Neural cell (in vitro differentiated cells): ENCODE measurements around the gene CCDC124. TPM values are rescaled to one million over a fixed set of nuclear protein-coding genes. Genes with fewer than 3 reads are reported as not detected.

ENCODE experiments used
- H2AFZ ChIP-seq: fragments of 200-600, 300-800 bp; sonication (generic), shearing (Covaris generic); 2 replicates; pipeline ENCODE4 v1.6.0; 2014; ENCODE audit warnings: low read depth, mild to moderate bottlenecking, antibody characterized with exemption, low read length, moderate library complexity
- H3F3A ChIP-seq: fragments of 200-600 bp; shearing (Covaris generic); 2 replicates; pipeline ENCODE4 v1.6.1; 2016; ENCODE audit warnings: mild to moderate bottlenecking, moderate library complexity, mixed read lengths, antibody characterized with exemption, low read length; ENCODE audit not compliant: insufficient read depth, poor library complexity, severe bottlenecking
- H3K27ac ChIP-seq: fragments of 200-600, 300-800 bp; sonication (generic), shearing (Covaris generic); 2 replicates; pipeline ENCODE4 v1.5.1; 2014; ENCODE audit warnings: mild to moderate bottlenecking, low read length, moderate library complexity
- H3K27me3 ChIP-seq: fragments of 300-800, 200-600 bp; sonication (generic), shearing (Covaris generic); 2 replicates; pipeline ENCODE4 v1.6.0; 2014; ENCODE audit warnings: mild to moderate bottlenecking, low read depth, low read length, moderate library complexity; ENCODE audit not compliant: insufficient read depth
- H3K36me3 ChIP-seq: fragments of 300-800, 200-600 bp; sonication (generic), shearing (Covaris generic); 2 replicates; pipeline ENCODE4 v1.5.1; 2014; ENCODE audit warnings: mild to moderate bottlenecking, antibody characterized with exemption, low read length, moderate library complexity; ENCODE audit not compliant: insufficient read depth
- H3K4me2 ChIP-seq: fragments of 300-800, 200-600 bp; sonication (generic), shearing (Covaris generic); 2 replicates; pipeline ENCODE4 v1.6.0; 2014; ENCODE audit warnings: mild to moderate bottlenecking, low read length
- H3K4me3 ChIP-seq: fragments of 300-800, 200-600 bp; sonication (generic), shearing (Covaris generic); 2 replicates; pipeline ENCODE4 v1.5.1; 2014; ENCODE audit warnings: mild to moderate bottlenecking, low read length, moderate library complexity
- H3K79me2 ChIP-seq: fragments of 200-600 bp; shearing (Covaris generic); replicated peaks from 2 replicates; pipeline ENCODE4 v1.6.0; 2014; ENCODE audit warnings: mild to moderate bottlenecking, low read length, moderate library complexity; ENCODE audit not compliant: insufficient read depth
- H3K9ac ChIP-seq: fragments of 300-800, 200-600 bp; sonication (generic), shearing (Covaris generic); 2 replicates; pipeline ENCODE4 v1.6.1; 2016; ENCODE audit warnings: mild to moderate bottlenecking, low read length, mixed read lengths
- H3K9me2 ChIP-seq: fragments of 200-600 bp; shearing (Covaris generic); 2 replicates; pipeline ENCODE4 v1.6.1; 2016; ENCODE audit warnings: mild to moderate bottlenecking, low read length, mixed read lengths; ENCODE audit not compliant: insufficient read depth
- H3K9me3 ChIP-seq: fragments of 200-600, 300-800 bp; sonication (generic), shearing (Covaris generic); 2 replicates; pipeline ENCODE4 v1.6.1; 2016; ENCODE audit warnings: mild to moderate bottlenecking, mixed run types, low read length, moderate library complexity, mixed read lengths
- H4K20me1 ChIP-seq: fragments of 200-600 bp; shearing (Covaris generic); 2 replicates; pipeline ENCODE4 v1.6.1; 2016; ENCODE audit warnings: mild to moderate bottlenecking, mixed run types; ENCODE audit not compliant: insufficient read depth
- EP300 ChIP-seq: fragments of 450-650 bp; conservative IDR thresholded peaks from 2 replicates; pipeline ENCODE4 v1.6.1; 2014; ENCODE audit warnings: antibody characterized with exemption, mild to moderate bottlenecking, moderate library complexity; ENCODE audit not compliant: poor library complexity, severe bottlenecking
- EZH2 ChIP-seq: fragments of 200-600, 300-800 bp; shearing (Covaris generic), sonication (generic); IDR thresholded peaks from 2 replicates; pipeline ENCODE4 v1.6.1; 2014; ENCODE audit warnings: antibody characterized with exemption, low read length, borderline replicate concordance, mild to moderate bottlenecking; ENCODE audit not compliant: insufficient read depth, poor library complexity, severe bottlenecking
- MXI1 ChIP-seq: fragments of 450-650 bp; conservative IDR thresholded peaks from 2 replicates; pipeline ENCODE4 v1.6.1; 2014; ENCODE audit warnings: antibody characterized with exemption, mild to moderate bottlenecking; ENCODE audit not compliant: poor library complexity, severe bottlenecking
- POLR2AphosphoS5 ChIP-seq: IDR thresholded peaks from 2 replicates; pipeline ENCODE4 v1.6.1; 2012
- RAD21 ChIP-seq: fragments of 450-650 bp; conservative IDR thresholded peaks from 2 replicates; pipeline ENCODE4 v1.6.1; 2014; ENCODE audit warnings: antibody characterized with exemption, mild to moderate bottlenecking, moderate library complexity
- SMC3 ChIP-seq: fragments of 450-650 bp; conservative IDR thresholded peaks from 2 replicates; pipeline ENCODE4 v1.6.1; 2014; ENCODE audit warnings: antibody characterized with exemption, mild to moderate bottlenecking, moderate library complexity; ENCODE audit not compliant: poor library complexity
- TAF1 ChIP-seq: IDR thresholded peaks from 2 replicates; pipeline ENCODE4 v1.6.1; 2012; ENCODE audit warnings: low read depth
- polyA plus RNA-seq: library from polyadenylated mRNA; depleted of rRNA; stranded (reverse); fragments of >200 nt; gene quantifications from 2 replicates; pipeline ENCODE4 v1.2.3, GENCODE V29; 2014
- TF ChIP-seq, protein P1 (sequence below): IDR thresholded peaks from 2 replicates; pipeline ENCODE4 v1.6.1; 2012; ENCODE audit warnings: borderline replicate concordance
- TF ChIP-seq, protein P2 (sequence below): fragments of 450-650 bp; IDR thresholded peaks from 2 replicates; pipeline ENCODE4 v1.5.1; 2014; ENCODE audit warnings: antibody characterized with exemption, mild to moderate bottlenecking, moderate library complexity; ENCODE audit not compliant: poor library complexity, severe bottlenecking

CCDC124 gene
- polyA plus RNA-seq, 1 donor from 2014 or later: 31.0 TPM

- peak; percentile 1 for TF ChIP-seq POLR2AphosphoS5
- TF ChIP-seq, protein P1, sequence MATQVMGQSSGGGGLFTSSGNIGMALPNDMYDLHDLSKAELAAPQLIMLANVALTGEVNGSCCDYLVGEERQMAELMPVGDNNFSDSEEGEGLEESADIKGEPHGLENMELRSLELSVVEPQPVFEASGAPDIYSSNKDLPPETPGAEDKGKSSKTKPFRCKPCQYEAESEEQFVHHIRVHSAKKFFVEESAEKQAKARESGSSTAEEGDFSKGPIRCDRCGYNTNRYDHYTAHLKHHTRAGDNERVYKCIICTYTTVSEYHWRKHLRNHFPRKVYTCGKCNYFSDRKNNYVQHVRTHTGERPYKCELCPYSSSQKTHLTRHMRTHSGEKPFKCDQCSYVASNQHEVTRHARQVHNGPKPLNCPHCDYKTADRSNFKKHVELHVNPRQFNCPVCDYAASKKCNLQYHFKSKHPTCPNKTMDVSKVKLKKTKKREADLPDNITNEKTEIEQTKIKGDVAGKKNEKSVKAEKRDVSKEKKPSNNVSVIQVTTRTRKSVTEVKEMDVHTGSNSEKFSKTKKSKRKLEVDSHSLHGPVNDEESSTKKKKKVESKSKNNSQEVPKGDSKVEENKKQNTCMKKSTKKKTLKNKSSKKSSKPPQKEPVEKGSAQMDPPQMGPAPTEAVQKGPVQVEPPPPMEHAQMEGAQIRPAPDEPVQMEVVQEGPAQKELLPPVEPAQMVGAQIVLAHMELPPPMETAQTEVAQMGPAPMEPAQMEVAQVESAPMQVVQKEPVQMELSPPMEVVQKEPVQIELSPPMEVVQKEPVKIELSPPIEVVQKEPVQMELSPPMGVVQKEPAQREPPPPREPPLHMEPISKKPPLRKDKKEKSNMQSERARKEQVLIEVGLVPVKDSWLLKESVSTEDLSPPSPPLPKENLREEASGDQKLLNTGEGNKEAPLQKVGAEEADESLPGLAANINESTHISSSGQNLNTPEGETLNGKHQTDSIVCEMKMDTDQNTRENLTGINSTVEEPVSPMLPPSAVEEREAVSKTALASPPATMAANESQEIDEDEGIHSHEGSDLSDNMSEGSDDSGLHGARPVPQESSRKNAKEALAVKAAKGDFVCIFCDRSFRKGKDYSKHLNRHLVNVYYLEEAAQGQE: peak; percentile 1
- peak; percentile 21 for TF ChIP-seq TAF1
- no peak for TF ChIP-seq RAD21
- H3K4me3 ChIP-seq: peak overlapping the region; percentile 62
- no peaks in the 10 kb centered on the region for H3K9me3 ChIP-seq
- no peaks in the 10 kb centered on the region for H4K20me1 ChIP-seq
- H3K4me2 ChIP-seq: peak overlapping the region; percentile 39
- peak overlapping the region; percentile 70 for H3K9ac ChIP-seq
- H3F3A ChIP-seq: no peaks in the 10 kb centered on the region
- H3K27ac ChIP-seq: peak overlapping the region; percentile 76
- H3K27me3 ChIP-seq: no peaks in the 10 kb centered on the region
- H2AFZ ChIP-seq: no peak overlapping the region
- peaks cover 14% of the 10 kb centered on the region for H3K79me2 ChIP-seq
- H3K9me2 ChIP-seq: no peaks in the 10 kb centered on the region
- H3K36me3 ChIP-seq: no peaks in the 10 kb centered on the region
Observed at GRCh38 chr19:17948514-17948900, 15.7 kb downstream of the CCDC124 start.

- peak overlapping the region; percentile 70 for H3K9ac ChIP-seq
- H3K27ac ChIP-seq: peak overlapping the region; percentile 76
- peak overlapping the region; percentile 62 for H3K4me3 ChIP-seq
Observed at GRCh38 chr19:17948931-17949930, 16.4 kb downstream of the CCDC124 start.

More at GRCh38 chr19:17948931-17949930, 16.4 kb downstream of the CCDC124 start:
- no peaks in the 10 kb centered on the region for H3K27me3 ChIP-seq
- no peak overlapping the region for H2AFZ ChIP-seq
- H4K20me1 ChIP-seq: no peaks in the 10 kb centered on the region
- peak overlapping the region; percentile 39 for H3K4me2 ChIP-seq
- no peaks in the 10 kb centered on the region for H3K36me3 ChIP-seq
- peaks cover 18% of the 10 kb centered on the region for H3K79me2 ChIP-seq
- no peak for TF ChIP-seq MXI1
- no peak for TF ChIP-seq EZH2
- TF ChIP-seq, protein P1: no peak
- TF ChIP-seq, protein P2, sequence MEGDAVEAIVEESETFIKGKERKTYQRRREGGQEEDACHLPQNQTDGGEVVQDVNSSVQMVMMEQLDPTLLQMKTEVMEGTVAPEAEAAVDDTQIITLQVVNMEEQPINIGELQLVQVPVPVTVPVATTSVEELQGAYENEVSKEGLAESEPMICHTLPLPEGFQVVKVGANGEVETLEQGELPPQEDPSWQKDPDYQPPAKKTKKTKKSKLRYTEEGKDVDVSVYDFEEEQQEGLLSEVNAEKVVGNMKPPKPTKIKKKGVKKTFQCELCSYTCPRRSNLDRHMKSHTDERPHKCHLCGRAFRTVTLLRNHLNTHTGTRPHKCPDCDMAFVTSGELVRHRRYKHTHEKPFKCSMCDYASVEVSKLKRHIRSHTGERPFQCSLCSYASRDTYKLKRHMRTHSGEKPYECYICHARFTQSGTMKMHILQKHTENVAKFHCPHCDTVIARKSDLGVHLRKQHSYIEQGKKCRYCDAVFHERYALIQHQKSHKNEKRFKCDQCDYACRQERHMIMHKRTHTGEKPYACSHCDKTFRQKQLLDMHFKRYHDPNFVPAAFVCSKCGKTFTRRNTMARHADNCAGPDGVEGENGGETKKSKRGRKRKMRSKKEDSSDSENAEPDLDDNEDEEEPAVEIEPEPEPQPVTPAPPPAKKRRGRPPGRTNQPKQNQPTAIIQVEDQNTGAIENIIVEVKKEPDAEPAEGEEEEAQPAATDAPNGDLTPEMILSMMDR: no peak
- no peak for TF ChIP-seq TAF1
- no peak for TF ChIP-seq SMC3
- no peak for TF ChIP-seq EP300
- TF ChIP-seq POLR2AphosphoS5: no peak
- TF ChIP-seq RAD21: no peak
- H3K9me2 ChIP-seq: no peaks in the 10 kb centered on the region
- no peaks in the 10 kb centered on the region for H3K9me3 ChIP-seq
- no peaks in the 10 kb centered on the region for H3F3A ChIP-seq
